HEK293T (cell line): ENCODE measurements around the gene NAT9.

ENCODE experiments used
- CTCF ChIA-PET: fragments of 350-600 bp; formaldehyde crosslinking; extraction: SDS; loops from one replicate; lab custom pipeline; 2021; ENCODE audit warnings: antibody characterized with exemption, inconsistent platforms; lab: Yijun Ruan, JAX
- POLR2A ChIA-PET: fragments of 350-600 bp; formaldehyde crosslinking; extraction: SDS; loops from one replicate; lab custom pipeline; 2020; ENCODE audit warnings: antibody characterized with exemption, inconsistent platforms; lab: Yijun Ruan, JAX
- DNase-seq: peaks from one replicate; pipeline ENCODE4 v3.0.0; 2012; ENCODE audit warnings: mixed read lengths; ENCODE audit errors: extremely low spot score
- ARNT ChIP-seq: fragments of 450-650 bp; IDR thresholded peaks from 2 replicates; pipeline ENCODE4 v1.6.1; 2017; ENCODE audit warnings: mild to moderate bottlenecking
- BHLHE40 ChIP-seq: fragments of 450-650 bp; IDR thresholded peaks from 2 replicates; pipeline ENCODE4 v1.6.1; 2016; ENCODE audit warnings: mild to moderate bottlenecking, moderate library complexity, borderline replicate concordance
- CTBP1 ChIP-seq: fragments of 450-650 bp; IDR thresholded peaks from 2 replicates; pipeline ENCODE4 v1.6.1; 2016; ENCODE audit warnings: borderline replicate concordance
- ELF4 ChIP-seq: fragments of 450-650 bp; IDR thresholded peaks from 2 replicates; pipeline ENCODE4 v1.6.1; 2017; ENCODE audit warnings: antibody characterized with exemption
- FOXA1 ChIP-seq: fragments of 450-650 bp; IDR thresholded peaks from 2 replicates; pipeline ENCODE4 v1.6.1; 2016; ENCODE audit warnings: mild to moderate bottlenecking
- FOXK2 ChIP-seq: fragments of 450-650 bp; IDR thresholded peaks from 2 replicates; pipeline ENCODE4 v1.6.1; 2016; ENCODE audit warnings: mild to moderate bottlenecking
- FOXM1 ChIP-seq: fragments of 450-650 bp; IDR thresholded peaks from 2 replicates; pipeline ENCODE4 v1.6.1; 2017; ENCODE audit warnings: mild to moderate bottlenecking, borderline replicate concordance
- HDGF ChIP-seq: fragments of 450-650 bp; IDR thresholded peaks from 2 replicates; pipeline ENCODE4 v1.6.1; 2017; ENCODE audit warnings: antibody characterized with exemption, borderline replicate concordance
- L3MBTL2 ChIP-seq: fragments of 450-650 bp; conservative IDR thresholded peaks from 2 replicates; pipeline ENCODE4 v1.6.1; 2016; ENCODE audit warnings: mild to moderate bottlenecking
- LEF1 ChIP-seq: fragments of 450-650 bp; IDR thresholded peaks from 2 replicates; pipeline ENCODE4 v1.6.1; 2017; ENCODE audit warnings: mild to moderate bottlenecking, borderline replicate concordance
- NFRKB ChIP-seq: fragments of 450-650 bp; IDR thresholded peaks from 2 replicates; pipeline ENCODE4 v1.6.1; 2016; ENCODE audit warnings: mild to moderate bottlenecking, moderate library complexity
- PKNOX1 ChIP-seq: fragments of 450-650 bp; IDR thresholded peaks from 2 replicates; pipeline ENCODE4 v1.6.1; 2016
- SP1 ChIP-seq: fragments of 450-650 bp; IDR thresholded peaks from 2 replicates; pipeline ENCODE4 v1.6.1; 2017
- SUZ12 ChIP-seq: fragments of 450-650 bp; IDR thresholded peaks from 2 replicates; pipeline ENCODE4 v1.6.1; 2016; ENCODE audit warnings: mild to moderate bottlenecking
- TARDBP ChIP-seq: fragments of 450-650 bp; IDR thresholded peaks from 2 replicates; pipeline ENCODE4 v1.6.1; 2016
- ZNF384 ChIP-seq: fragments of 450-650 bp; IDR thresholded peaks from 2 replicates; pipeline ENCODE4 v1.6.1; 2016

Gene NAT9

DNA sequence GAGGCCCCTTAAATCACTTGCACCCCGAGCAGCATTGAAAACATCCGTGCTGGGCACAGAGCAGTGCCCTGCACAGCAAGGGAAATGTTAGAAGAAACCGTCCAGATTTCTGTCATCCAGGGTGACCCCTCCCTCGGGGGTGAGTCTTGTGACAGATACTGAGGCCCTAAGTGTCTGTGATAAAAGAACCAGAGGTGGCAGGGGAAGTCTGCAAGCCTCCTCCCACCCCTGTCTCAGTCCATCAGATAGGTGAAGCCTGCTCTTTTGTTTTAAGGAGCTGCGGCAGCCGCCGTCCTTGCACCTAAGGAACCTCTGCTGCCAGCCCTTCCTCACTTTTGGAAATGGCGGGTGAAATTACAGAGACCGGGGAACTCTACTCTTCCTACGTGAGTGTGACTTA is 845 bp upstream of the NAT9 start:
- DNase-seq = no peak
- TF ChIP-seq FOXA1 (no peak), FOXM1 (no peak), SUZ12 (no peak), LEF1 (no peak), ZNF384 (no peak), SP1 (no peak), TARDBP (no peak), BHLHE40 (no peak), ARNT (no peak), CTBP1 (no peak), FOXK2 (no peak), PKNOX1 (no peak), NFRKB (no peak), L3MBTL2 (no peak), HDGF (no peak)
- POLR2A ChIA-PET = interaction anchor here (0.8 to 2.6 kb wide), 17 partner anchors 8 to 96 kb away, joined by 3 to 22 read pairs (median 8); partner anchors contain the start of genes FDXR and RAB37
- CTCF ChIA-PET = interaction anchor here (0.9 to 1.5 kb wide), 8 partner anchors 14 to 120 kb away, joined by 3 to 6 read pairs (median 4); partner anchors contain the start of gene RAB37

GRCh38 chr17:74775409-74776043 is 619 bp downstream of the NAT9 start:
- CTCF ChIA-PET = interaction anchor here (0.6 to 1.5 kb wide), 5 partner anchors 10 to 90 kb away, joined by 3 to 6 read pairs (median 3); no protein-coding TSS in a partner anchor
- POLR2A ChIA-PET = interaction anchor here (1.3 to 2.6 kb wide), 10 partner anchors 11 to 98 kb away, joined by 5 to 22 read pairs (median 8); partner anchors contain the start of genes FDXR and RAB37
- DNase-seq = peak; percentile 30
- no peak for TF ChIP-seq SUZ12
- no peak for TF ChIP-seq BHLHE40
- no peak for TF ChIP-seq L3MBTL2
- TF ChIP-seq LEF1 = no peak

GRCh38 chr17:74773871-74774286 is 2.3 kb downstream of the NAT9 start:
- TF ChIP-seq L3MBTL2 = no peak
- TF ChIP-seq BHLHE40 = no peak
- TF ChIP-seq ARNT = no peak
- TF ChIP-seq ZNF384 = no peak
- POLR2A ChIA-PET = interaction anchor here (1.3 kb wide), 1 partner anchor 99 kb away, joined by 4 read pairs; the partner anchor contains the start of gene FDXR
- CTCF ChIA-PET = interaction anchor here (0.7 to 1.3 kb wide), 3 partner anchors 37 to 93 kb away, joined by 3 to 8 read pairs (median 4); partner anchors contain the start of gene RAB37
- no peak for DNase-seq

GRCh38 chr17:74773414-74773813 is 2.7 kb downstream of the NAT9 start:
- ChIA-PET POLR2A (interaction anchor here (0.8 to 1.3 kb wide), 3 partner anchors 79 to 100 kb away, joined by 3 to 4 read pairs (median 3); partner anchors contain the start of gene FDXR), CTCF (interaction anchor here (0.8 to 1.1 kb wide), 2 partner anchors 27 to 92 kb away, joined by 3 to 4 read pairs; no protein-coding TSS in a partner anchor)
- TF ChIP-seq NFRKB (no peak), BHLHE40 (no peak), FOXA1 (no peak), TARDBP (no peak), ARNT (no peak), LEF1 (no peak), HDGF (no peak), ZNF384 (no peak), SP1 (no peak), FOXM1 (no peak), L3MBTL2 (no peak), CTBP1 (no peak), ELF4 (no peak), SUZ12 (no peak), FOXK2 (no peak)
- no peak for DNase-seq

DNA sequence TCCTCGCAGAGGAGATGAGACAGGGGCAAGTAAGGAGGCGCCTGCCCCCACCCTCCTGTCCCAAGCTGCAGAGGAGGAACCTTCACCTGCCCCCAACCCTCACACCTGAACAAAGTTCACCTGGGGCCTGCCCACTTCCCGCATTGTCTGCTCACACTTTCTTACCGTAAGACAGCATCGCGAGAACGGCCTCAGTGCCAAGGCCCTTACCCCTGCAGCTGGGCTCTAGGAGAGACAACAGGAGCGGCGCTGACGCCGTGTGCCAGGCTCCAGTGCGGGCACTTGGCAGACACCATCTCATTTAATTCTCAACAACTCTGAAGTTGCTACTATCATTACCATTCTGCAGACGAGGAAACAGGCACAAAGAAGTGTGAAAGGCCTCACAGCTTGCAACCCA is 4.1 kb downstream of the NAT9 start:
- ChIA-PET CTCF (interaction anchor here (1.1 kb wide), 1 partner anchor 25 kb away, joined by 4 read pairs; no protein-coding TSS in a partner anchor), POLR2A (interaction anchor here (1.1 to 3.0 kb wide), 3 partner anchors 22 to 115 kb away, joined by 3 to 22 read pairs (median 5); no protein-coding TSS in a partner anchor)
- no peak for TF ChIP-seq ARNT
- no peak for TF ChIP-seq SP1
- no peak for TF ChIP-seq BHLHE40
- no peak for TF ChIP-seq TARDBP
- no peak for TF ChIP-seq ELF4
- no peak for TF ChIP-seq L3MBTL2
- no peak for TF ChIP-seq FOXK2
- no peak for TF ChIP-seq PKNOX1
- no peak for TF ChIP-seq LEF1
- no peak for TF ChIP-seq FOXA1
- no peak for TF ChIP-seq CTBP1
- no peak for TF ChIP-seq SUZ12
- TF ChIP-seq NFRKB = no peak
- no peak for TF ChIP-seq HDGF
- no peak for DNase-seq

DNA sequence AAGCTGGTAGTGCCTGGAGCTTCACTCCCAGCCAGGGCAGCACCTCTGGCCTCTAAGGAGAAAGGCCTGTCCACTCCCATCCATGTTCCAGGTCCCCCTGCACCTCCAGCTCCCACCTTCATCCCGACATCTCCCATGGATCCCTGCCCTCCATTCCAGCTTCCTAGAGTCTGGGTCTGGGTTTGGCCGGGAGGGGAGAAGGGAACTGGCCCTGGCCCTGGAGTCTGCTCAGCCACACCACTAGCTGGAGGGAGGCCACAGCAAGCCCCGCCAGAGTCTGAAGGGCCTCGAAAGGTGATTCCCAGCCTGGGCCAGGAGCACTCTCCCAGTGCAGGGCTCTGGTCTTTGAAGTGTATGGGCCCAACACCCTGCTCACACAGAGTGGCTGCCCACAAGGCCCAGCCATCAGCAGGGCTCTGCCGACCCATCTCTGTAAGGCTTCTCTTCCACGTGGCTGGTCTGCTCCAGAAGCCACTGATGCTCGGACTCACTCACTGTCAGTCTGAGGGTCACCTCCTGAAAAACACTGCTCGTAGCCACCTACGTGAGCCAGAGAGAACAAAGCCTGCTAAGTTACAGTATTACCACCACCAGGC is 4.7 kb downstream of the NAT9 start:
- ChIA-PET CTCF (interaction anchor here (0.7 to 1.5 kb wide), 15 partner anchors 8 to 206 kb away, joined by 3 to 20 read pairs (median 5); partner anchors contain the start of gene FDXR), POLR2A (interaction anchor here (0.6 to 3.0 kb wide), 5 partner anchors 21 to 114 kb away, joined by 3 to 22 read pairs (median 5); no protein-coding TSS in a partner anchor)
- TF ChIP-seq FOXK2 (no peak), CTBP1 (no peak), FOXA1 (no peak), BHLHE40 (no peak), SP1 (no peak), PKNOX1 (no peak), TARDBP (no peak), FOXM1 (no peak), ARNT (no peak), ELF4 (no peak), NFRKB (no peak), SUZ12 (no peak)
- no peak for DNase-seq
